Activated CD8-positive, alpha-beta memory T cell treated with anti-CD3 and anti-CD28 coated beads, Interleukin-2, amount 50 U/mL, for 4 hours (primary cell): ENCODE data around the gene RNF114.
"Not testable (repeated sequence)": the region's sequence is repeated elsewhere in the genome, so short reads cannot be mapped to it uniquely, and the experiment has no call there.

Experiments used
- DNase-seq: peaks from one replicate; pipeline ENCODE4 v3.0.0-alpha.2; 2020

Gene RNF114

DNA sequence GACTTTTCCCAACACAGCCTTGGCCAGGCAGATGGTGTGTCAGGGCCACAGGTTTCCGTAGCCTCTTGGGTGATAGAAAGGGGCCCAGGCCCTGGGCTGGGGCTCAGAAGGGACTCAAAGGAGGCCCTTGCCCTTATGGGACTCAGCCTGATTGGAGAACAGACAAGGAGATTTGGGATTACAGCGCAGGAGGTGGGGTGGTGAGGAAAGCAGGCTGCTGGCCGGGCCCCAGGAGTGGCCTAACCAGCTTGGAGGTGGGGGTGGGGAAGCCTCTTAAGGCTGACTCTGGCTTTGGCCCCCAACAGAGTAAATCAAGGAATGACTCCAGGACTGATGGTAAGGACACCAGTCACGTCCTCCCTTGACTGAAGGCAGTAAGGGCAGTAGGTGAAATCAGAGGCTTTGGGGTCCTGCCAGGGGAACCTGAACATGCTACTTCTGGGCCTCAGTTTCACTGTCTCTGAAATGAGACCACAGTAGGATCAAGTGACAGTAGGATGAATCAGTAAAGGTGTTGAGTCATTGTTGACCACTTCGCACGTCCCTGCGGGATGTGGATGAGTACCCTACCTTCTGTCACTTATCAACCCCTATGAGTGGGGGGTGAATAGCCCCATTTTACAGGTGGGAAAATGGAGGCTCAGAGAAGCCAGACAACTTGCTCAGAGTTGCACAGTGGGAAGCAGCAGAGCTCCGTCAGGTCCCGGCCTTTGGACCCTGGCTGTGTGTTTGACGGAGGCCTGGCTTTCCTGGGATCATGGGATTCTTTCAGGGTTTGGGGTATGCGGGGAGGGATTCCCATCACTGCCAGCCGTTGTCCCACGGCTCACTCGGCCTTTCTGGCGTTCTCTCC lies 51.0 kb downstream of the RNF114 start:
- DNase-seq = no peak

DNA sequence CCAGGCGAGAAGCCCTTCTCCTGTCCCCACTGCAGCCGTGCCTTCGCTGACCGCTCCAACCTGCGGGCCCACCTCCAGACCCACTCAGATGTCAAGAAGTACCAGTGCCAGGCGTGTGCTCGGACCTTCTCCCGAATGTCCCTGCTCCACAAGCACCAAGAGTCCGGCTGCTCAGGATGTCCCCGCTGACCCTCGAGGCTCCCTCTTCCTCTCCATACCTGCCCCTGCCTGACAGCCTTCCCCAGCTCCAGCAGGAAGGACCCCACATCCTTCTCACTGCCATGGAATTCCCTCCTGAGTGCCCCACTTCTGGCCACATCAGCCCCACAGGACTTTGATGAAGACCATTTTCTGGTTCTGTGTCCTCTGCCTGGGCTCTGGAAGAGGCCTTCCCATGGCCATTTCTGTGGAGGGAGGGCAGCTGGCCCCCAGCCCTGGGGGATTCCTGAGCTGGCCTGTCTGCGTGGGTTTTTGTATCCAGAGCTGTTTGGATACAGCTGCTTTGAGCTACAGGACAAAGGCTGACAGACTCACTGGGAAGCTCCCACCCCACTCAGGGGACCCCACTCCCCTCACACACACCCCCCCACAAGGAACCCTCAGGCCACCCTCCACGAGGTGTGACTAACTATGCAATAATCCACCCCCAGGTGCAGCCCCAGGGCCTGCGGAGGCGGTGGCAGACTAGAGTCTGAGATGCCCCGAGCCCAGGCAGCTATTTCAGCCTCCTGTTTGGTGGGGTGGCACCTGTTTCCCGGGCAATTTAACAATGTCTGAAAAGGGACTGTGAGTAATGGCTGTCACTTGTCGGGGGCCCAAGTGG lies 51.9 kb downstream of the RNF114 start:
- no peak for DNase-seq

GRCh38 chr20:49989234-49990065 lies 53.3 kb downstream of the RNF114 start:
- no peak for DNase-seq

GRCh38 chr20:49990271-49990720 lies 54.1 kb downstream of the RNF114 start:
- no peak for DNase-seq

- DNase-seq = no peak
Measured at GRCh38 chr20:49993301-49993751, 57.1 kb downstream of the RNF114 start.

GRCh38 chr20:49995586-49995985 lies 59.4 kb downstream of the RNF114 start:
- DNase-seq = no peak

DNA sequence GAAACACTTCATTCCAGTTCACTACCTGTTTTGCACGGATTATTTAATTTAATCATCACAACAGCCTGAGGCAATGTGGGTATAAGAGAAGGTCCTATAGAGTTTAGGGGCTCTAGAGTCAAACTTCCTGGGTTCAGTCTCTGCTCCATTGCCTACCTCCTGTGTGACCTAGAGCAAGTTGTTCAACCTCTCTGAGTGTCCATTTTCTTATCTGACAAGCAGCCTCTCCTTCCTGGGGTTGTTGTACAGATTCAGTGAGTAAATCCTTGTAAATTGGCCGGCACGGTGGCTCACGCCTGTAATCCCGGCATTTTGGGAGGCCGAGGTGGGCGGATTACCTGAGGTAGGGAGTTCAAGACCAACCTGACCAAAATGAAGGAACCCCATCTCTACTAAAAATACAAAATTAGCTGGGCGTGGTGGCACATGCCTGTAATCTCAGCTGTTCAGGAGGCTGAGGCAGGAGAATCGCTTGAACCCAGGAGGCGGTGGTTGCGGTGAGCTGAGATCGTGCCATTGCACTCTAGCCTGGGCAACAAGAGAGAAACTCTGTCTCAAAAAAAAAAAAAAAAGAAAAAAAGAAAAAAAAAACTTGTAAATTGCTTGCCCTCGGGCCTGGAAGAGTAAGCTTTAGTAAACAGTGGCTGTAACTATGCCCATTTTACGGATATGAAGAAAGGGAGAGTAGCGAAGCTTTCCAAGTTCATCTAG lies 62.4 kb downstream of the RNF114 start:
- DNase-seq = not testable (repeated sequence)

DNA sequence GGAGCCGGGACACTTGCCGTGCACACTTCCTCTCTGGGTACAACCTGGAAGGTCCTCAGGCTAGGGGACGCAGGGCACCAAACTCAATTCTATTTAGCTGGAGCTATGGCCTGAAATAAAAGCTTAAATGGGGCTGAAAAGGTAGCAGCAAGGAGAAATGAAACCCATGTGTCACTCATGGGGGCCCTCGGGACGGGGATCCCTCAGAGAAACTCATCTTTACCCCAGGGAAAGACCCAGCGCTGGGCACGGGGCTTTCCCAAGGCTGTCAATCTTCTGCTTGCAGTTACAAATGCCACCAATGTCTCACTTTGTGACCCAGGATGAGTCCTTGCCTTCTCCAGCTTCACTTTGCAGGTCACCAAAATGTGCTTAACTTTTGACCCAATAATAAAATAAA lies 63.1 kb downstream of the RNF114 start:
- no peak for DNase-seq

- DNase-seq = not testable (repeated sequence)
Measured at GRCh38 chr20:50000548-50001222, 64.5 kb downstream of the RNF114 start.

- no peak for DNase-seq
Measured at GRCh38 chr20:50001784-50002311, 65.7 kb downstream of the RNF114 start.

DNA sequence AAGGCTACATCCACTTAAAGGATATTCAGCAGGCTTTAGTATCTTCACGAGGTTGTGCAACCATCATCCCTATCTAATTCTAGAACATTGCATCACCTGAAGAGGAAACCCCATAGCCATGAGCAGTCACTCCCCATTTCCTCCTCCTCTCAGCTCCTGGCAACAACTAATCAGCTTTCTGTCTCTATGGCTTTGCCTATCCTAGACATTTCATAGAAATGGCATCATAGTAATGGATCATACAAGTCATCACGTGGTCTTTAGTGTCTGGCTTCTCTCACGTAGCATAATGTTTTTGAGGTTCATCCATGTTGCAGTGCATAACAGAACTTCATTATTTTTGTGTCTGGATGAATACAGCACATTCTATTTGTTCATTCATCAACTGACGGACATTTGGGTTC lies 67.1 kb downstream of the RNF114 start:
- no peak for DNase-seq
